ENCODE results near the gene SHROOM1.

The SHROOM1 gene

DNA sequence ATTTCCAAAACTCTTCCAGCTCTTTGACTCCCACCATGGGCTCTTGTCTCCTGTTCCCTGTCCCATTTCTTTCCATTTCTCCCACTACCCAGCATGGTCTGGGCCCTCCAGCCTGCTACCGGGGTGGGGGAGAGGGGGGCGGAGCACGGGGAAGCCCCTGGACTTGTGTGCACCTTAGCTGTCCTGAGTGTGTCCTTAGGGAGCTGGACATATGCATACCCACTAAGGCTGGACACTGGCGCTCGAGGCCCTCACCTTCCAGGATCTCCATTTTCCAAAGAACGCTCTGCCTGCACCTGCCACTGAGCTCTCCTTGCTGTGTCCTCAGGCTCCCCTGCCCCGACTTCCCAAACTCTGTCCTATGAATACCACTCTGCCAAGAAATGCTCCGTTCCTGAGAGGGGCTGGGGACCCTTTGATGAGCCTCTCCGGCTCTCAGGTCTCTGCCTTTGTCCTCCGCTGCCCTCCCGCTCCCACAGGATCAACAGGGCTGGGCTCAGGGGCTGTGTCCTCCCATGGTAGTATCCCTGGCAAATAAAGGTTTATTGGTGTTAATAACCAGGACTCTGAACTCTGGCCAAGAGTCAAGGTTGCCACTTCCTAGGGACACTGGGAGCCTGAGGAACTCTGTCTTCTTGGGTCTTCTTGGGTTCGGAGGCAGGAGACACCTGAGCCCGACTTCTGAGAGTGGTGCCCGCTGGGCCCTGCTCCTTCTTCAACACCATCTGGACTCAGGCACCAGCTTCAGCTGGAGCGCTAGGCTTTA is 831 bp upstream of the SHROOM1 start:
- H3K4me3 ChIP-seq, result peak overlapping the region; percentile 85
- TF ChIP-seq, protein P1, sequence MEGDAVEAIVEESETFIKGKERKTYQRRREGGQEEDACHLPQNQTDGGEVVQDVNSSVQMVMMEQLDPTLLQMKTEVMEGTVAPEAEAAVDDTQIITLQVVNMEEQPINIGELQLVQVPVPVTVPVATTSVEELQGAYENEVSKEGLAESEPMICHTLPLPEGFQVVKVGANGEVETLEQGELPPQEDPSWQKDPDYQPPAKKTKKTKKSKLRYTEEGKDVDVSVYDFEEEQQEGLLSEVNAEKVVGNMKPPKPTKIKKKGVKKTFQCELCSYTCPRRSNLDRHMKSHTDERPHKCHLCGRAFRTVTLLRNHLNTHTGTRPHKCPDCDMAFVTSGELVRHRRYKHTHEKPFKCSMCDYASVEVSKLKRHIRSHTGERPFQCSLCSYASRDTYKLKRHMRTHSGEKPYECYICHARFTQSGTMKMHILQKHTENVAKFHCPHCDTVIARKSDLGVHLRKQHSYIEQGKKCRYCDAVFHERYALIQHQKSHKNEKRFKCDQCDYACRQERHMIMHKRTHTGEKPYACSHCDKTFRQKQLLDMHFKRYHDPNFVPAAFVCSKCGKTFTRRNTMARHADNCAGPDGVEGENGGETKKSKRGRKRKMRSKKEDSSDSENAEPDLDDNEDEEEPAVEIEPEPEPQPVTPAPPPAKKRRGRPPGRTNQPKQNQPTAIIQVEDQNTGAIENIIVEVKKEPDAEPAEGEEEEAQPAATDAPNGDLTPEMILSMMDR (IDR thresholded peaks at IDR 0.05), result no peak
- DNase-seq (ENCODE audit: low spot score), result no peak

DNA sequence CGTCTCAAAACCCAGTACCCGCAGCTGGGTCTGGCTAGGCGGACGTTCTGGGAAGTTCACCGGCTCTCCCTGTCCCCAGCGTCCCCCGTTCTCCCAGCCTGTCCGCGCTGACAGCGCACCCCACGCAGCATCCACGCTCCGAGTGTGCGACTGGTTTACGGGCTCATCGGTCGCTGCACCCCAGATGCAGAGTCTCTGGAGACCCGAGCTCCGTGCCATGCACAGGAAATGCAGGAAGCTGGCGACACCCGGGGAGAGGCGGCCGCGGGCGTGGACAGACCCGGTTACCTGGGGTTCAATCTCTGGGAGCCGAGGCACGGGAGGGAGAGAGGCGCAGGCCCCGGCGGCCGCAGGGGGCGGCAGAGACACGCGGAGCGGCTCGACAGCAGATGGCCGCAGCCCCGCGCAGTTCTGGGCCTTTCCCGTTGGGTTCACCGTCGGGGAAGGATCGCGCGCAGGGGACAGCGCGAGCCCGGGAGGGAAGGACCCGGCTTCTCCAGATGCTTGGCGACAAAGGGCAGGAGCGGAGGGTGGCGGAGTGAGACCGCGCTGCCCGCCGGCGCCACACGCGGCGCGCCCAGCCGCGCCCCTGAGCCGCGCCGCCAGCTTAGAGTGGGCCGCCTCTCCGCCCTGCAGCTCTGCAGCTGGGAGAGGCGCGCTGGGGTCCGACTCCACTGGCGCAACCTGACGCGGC is 558 bp downstream of the SHROOM1 start:
- DNase-seq (ENCODE audit: low spot score), result no peak
- TF ChIP-seq, protein P1 (IDR thresholded peaks at IDR 0.05), result peak; percentile 88
- Histone ChIP-seq H3K4me3 (peak overlapping the region; percentile 85), H3K27ac (peak overlapping the region; percentile 21 to 79)

More for the DNA sequence above, 831 bp upstream of the SHROOM1 start:
- H3K27ac ChIP-seq, result peak overlapping the region in 1 of 2 donors; percentile 79

DNA sequence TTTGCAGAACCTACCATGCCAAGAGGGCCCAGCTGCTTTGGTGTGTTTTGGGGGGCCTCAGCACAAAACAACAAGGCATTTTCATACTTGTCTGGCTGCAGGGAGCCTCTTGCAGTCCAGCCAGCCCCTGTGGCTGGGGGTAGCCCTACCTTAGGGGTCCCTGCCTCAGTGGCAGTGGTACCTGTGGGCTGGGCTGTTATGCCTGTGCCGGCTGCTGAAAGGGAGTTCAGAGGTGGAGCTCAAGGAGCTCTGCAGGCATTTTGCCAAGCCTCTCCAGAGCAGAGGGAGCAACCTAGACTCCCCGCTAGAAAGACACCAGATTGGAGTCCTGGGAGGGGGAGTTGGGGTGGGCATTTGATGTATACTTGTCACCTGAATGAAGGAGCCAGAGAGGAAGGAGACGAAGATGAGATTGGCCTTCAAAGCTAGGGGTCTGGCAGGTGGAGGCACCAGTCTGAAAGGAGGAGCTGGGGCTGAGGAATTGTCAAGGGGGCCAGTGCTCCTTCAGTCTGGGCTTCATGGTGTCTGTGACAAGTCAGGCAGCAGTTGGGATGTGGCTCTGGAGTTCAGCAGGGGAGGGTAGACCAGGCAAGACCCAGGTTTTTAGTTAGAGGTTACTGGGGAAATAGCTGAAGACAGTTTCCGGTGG is 1.5 kb downstream of the SHROOM1 start:
- no peak for DNase-seq (ENCODE audit: low spot score)
- TF ChIP-seq, protein P1 (IDR thresholded peaks at IDR 0.05), result no peak
- no peak overlapping the region for H3K27ac ChIP-seq
- peak overlapping the region; percentile 85 for H3K4me3 ChIP-seq

DNA sequence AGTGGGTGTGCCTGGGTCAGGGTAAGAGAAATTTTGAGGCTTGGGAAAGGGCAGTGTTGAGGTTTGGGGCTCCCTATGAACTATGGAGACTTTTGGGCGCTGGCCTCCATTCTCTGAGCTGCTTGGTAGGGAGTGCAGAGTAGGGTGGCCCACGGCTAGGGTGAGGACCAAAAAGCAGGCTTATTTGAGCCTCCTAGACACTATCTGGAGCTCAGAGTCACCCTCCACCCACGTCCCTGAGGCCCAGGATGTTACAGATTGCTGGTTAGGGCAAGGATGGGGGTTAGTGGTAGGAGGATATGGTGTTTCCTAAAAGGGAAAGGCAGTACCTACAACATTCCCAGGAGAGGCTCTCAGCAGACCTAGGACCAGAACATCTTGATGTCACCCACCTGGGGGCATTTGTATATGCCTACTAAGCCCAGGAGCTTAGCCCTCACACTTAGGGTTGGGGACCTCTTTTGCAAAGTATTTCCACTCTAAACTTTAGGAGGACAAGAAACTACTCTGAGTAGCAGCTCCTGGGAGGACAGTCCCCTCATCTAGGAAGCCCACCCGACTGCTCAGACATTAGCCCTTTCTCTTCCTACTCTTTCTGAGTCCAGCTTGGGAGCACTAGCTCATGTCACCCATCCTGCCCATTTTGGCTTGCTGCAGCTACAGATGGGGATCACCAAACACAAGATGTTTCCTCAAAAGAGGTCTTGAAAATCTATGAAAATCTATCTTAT is 2.3 kb downstream of the SHROOM1 start:
- TF ChIP-seq, protein P1 (IDR thresholded peaks at IDR 0.05), result no peak
- DNase-seq (ENCODE audit: low spot score), result no peak
- Histone ChIP-seq H3K27ac (no peak overlapping the region), H3K4me3 (no peak overlapping the region)

DNA sequence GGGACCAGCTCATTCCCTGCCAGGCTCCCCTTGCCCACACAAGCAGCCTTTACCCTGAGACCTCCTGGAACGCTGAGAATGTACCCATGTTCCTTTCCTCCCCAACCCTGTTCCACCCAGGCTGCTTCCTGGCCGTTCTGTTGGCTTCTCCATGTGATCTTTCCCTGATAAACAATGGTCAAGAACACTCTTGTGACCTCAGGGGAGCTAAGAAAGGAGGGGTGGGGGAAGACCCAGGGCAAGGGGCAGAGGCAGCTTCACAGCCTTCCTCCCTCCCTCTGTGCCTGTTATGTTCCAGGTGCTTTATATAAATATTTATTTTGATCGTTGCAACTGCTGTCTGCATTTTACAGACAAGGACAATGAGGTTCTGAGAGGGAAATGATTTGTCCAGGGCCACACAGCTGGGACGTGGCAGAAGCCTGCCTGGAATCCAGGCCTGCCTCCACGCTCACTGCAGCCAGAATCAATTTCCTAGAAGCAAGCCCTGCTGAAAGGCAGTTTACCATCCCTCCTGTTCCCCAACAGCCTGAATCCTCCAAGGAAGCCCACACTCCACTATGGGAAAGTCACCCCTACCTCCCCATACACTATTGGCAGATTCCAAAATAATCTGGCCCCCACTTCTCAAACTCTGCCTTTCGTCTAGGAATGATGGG is 3.9 kb downstream of the SHROOM1 start:
- peak overlapping the region in 1 of 2 donors; percentile 23 for H3K27ac ChIP-seq
- H3K4me3 ChIP-seq, result no peak overlapping the region
- TF ChIP-seq, protein P1 (IDR thresholded peaks at IDR 0.05), result no peak
- DNase-seq (ENCODE audit: low spot score), result no peak

DNA sequence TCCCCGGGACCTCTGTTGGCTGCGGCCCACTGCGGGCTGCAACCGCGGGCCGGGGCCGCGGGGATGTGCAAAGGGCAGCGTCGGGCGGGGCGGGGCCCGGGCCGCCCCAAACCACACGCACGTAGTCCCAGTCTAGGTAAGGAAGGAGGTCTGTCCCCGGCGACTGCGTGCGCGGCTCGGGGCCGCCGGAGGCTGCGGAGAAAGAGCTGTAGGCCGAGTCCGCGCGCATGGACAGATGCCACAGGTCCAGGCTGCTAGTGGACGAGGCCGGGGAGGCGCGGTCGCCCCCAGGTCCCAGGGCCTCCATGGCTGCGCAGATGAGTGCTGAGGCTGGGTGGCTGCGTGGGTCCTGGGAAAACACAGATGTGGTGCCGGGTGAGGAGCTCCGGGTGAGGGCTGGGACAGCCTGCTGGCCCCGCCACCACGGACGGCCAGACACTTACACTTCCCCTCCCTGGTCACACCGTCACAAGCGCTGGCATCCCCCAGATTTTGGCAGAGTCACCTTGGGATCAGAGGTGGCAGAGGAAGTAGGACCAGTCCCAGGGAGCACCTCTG is 4.5 kb downstream of the SHROOM1 start:
- DNase-seq (ENCODE audit: low spot score), result no peak
- peak overlapping the region; percentile 59 for H3K4me3 ChIP-seq
- peak overlapping the region in 1 of 2 donors; percentile 15 for H3K27ac ChIP-seq
- TF ChIP-seq, protein P1 (IDR thresholded peaks at IDR 0.05), result no peak
